Stimulated activated CD4-positive, alpha-beta T cell treated with anti-CD3 and anti-CD28 coated beads, Interleukin-12 subunit alpha, Interleukin-12 subunit beta, amount 100 ng/mL, for 48 hours (primary cell): ENCODE results near the gene COL16A1.

ENCODE experiments used
- DNase-seq, 3 donors: peaks; one replicate each; pipeline ENCODE4 v3.0.0-alpha.2; 2020; ENCODE audit warnings: low read depth in 2 of 3, low spot score in 1 of 3

Gene COL16A1

DNA sequence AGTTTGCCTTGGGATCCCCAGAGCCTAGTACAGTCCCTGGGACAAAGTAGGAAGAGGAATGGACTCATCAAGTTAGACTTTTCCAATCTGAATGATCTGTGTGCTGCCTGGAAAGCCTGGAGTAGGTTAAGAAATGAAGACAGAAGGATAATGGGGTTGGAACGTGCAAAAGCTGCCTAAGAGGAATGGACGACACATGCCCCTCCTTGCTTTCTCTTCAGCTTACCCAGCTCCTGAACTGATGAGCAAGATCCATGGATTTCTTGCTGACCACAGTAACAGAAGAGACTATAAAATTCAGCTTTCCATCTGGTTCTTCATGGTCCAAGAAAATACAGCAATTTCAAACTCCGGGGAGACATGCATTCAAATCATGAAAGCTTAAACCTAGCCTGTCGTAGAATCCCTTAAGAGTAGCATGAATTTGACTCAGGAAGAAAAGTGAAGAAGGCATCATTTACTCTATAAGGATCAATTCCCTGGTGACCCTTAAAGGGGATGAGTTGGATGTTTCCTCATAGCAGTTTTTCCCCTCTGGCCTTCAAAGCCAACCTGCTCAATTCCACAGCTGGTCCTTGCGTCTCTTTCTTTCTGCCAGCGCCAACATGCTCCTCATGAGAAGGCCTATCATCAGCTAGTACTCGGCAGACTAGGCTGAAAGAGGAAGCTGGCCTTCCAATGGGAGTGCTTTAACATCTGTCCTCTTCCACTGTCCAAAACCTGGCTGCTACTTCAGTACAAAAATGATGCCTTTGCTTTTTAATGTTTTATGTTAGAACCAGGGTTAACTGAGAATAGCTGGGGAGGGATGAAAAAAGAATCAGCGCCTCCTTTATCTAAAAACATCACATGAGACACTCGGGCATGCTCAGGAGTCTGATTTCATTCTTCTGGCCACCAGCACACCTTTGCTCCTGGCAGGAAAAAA, 53.4 kb downstream of the COL16A1 start:
- no peak for DNase-seq

DNA sequence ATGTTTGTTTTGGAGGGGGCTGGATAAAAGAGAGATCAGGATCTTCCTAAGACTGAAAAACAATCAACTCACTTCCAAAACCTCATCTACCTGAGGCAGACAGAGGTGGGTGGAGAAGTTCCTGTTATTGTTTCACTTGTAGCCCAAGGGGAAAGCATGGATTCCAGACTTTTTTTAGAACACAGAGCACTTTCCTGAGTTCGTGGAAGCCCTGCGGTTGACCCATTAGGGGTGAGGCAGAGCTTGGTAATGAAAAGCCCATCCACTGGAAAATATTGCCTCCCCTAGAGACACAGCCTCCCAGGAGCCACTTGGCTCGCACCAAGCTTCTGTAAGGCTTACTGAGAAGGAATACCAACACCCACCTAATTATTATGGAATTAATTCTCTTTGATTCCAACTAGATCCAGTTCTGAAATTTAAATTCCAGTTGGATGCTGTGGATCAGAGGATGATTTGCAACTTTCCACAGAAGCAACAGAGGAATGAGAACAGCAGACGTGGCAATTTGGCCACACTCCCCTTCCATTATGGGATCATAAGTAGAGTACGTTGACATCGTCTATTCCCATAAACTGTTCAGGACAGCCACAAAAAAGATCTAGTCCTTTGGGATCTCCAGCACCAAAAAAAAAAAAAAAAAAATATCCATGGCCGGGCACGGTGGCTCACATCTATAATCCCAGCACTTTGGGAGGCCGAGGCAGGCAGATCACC, 55.0 kb downstream of the COL16A1 start:
- no peak for DNase-seq

DNA sequence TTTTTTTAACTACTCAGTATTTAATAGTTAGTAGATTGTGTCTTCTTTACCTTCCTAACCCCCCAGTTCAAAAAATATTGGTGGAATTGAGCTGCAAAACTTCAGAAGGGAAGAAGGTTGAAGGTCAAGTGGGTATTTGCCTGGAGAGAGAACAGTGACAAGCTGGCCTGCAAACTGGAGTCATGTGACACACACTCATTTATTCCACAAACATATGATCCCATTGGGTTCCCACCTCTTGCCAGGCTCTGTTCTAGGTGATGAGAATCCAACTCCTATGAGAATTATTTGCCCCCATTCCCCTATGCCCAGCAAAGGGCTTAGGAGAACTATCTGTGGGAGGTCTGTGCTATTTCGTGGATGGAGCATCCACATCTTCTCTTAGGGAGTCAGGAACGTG, 55.6 kb downstream of the COL16A1 start:
- DNase-seq = no peak

DNA sequence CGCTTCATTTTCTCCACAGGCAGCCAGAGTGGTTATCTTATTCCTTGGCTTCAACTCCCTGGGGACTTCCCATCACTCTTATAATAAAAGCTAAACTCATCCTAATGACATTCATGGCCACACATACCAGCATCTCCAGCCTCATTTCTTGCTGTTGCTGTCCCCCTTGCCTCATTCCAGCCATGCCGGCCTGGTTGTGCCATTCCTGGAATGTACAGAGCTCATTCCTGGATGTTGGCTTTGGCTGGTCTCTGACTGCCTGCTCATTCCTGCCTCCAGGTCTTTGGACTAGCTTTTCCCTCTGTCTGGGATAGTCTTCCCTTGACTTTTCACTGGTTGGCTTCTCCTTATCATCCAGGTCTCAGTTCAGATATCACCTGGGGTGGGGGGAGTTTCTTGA, 56.7 kb downstream of the COL16A1 start:
- no peak for DNase-seq

DNA sequence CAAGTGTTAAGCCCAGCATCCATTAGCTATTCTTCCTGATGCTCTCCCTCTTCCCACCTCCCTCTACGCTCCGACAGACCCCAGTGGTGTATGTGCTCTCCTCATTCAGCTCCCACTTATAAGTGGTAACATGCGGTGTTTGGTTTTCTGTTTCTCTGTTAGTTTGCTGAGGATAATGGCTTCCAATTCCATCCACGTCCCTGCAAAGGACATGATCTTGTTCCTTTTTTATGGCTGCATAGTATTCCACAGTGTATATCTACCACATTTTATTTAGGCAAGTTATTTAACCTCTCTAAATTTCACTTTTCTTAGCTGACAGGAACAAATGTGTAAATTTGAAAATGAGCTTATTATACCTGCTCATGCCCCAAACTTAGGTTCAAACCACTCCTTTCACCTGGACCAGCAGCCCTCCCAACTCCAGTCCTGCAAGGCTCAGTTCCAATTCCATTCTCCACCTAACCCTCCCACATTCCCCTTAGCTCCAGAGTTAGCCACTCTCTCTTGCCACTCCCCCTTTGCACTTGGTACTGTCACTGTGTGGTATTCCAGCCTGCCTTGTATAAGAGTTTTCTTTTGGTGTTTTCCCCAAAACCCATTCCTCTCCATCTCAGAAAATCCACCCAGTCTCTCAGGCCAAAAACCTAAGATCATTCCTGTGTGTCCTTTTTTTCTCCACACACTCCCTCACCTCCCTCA, 57.4 kb downstream of the COL16A1 start:
- DNase-seq = no peak

DNA sequence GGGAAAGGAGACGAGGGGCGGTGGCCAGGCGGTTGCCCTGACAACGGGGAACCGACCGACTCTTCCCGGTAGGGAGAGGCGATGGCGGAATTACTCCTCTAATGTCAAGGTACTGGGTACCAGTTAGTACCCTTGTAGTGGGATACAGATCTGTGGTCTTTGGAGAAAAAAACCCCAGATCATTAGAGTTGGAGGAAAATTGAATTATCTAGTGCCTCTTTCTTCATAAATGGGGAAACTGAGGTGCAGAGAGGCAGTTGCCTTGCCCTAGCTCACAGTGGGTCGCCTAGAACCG, 58.6 kb downstream of the COL16A1 start:
- no peak for DNase-seq

DNA sequence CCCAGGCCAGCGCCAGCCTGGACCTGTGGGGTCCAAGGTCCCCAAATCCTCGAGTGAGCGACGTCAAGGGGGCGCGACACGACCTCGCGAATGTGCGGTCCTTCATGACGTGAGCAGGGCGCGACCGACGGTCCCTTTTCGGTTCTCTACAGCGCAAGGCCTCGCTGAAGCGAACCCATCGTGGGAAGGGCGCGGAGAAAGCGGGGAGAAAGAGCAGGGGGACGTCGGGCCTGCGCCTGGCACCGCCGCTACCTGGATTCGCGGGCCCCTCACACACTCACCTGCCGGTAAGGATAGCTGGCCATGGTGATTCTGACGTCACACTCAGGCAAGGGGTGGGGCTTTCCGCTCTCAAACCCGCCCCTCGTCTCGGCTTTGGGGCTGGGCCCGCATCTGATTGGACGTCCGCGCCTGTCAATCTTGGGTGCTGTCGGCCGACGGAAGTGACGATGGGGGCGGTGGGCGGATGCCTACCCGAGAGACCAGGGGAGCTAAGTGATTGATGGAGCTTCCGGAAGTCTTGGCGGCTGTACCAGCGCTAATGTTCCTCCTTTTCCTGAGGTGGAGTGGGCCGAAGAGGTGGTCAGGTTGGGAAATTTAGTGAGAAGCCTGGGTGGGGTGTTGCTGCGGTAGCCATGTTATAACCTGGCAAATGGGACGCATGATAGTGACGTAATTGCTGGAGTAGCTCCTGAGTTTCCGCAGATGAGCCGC, 59.1 kb downstream of the COL16A1 start, which contains the start of gene PEF1:
TSS of gene PEF1 (minus strand) at position 317 of the 714 bp plus-strand sequence. CDS start at position 305, 12 bp downstream.
- DNase-seq = peak; percentile 98 to 99 (median 98)

DNA sequence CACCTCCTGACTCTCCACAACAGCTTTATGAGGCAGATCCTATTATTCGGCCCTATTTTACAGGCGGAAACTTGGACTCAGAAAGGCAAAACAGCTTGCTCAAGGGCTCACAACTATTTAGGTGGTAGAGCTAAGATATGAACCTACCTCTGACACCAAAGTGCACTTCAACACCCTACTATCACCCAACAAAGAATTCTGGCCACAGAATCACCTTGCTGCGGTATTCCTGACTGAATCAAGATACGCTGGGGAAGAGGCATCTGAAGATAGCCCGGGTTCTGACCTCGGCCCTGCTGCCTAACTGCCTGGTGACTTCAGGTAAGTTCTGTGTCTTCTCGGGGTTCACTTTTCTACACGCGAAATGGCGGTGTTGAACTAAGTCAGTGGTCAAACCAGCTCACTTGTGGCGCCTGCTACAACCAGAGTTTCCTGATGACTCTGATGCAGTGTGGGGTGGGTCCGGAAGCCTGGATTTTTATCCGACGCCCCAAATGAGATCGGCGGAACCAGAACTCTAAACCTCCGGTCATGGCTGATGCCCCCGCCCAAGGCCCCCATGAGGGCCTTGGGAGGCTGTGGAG, 59.7 kb downstream of the COL16A1 start:
- DNase-seq = no peak

DNA sequence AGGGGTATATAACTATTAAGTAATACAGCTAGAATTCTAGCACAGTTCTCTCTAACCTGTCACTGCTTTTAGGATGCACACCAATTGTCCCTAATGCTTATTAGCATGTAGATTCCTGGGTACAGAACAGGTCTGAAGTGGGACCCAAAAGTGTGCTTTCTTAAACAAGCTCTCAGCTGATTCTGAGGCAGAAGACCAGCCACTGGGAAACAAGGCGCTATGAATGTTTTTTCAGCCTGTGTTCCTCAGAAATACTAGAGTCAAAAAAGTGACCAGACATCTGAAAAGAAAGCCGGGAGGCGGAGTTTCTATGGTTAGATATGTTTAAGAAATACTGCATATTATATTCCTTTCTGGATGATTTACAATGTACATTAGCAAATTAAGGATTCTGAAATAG, 60.9 kb downstream of the COL16A1 start:
- DNase-seq = no peak

DNA sequence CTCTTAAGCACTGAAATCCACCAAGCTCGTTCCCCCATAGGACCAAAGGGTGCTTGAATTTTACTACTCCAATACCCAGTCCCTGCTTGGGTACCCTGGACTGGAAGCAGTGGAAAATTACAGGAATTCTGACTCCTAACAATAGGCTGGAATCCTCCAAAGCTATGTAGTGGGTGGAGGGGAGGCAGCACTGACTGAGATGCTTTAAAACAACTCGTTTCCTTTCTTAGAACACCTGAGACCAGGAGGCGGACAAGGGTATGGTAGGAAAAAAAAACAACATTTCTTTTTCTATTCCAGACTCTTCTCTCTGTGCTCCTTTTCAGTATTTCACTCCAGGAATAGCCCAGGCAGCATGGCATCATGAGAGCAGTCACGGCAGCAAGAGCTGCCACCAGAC, 61.5 kb downstream of the COL16A1 start:
- DNase-seq = no peak

DNA sequence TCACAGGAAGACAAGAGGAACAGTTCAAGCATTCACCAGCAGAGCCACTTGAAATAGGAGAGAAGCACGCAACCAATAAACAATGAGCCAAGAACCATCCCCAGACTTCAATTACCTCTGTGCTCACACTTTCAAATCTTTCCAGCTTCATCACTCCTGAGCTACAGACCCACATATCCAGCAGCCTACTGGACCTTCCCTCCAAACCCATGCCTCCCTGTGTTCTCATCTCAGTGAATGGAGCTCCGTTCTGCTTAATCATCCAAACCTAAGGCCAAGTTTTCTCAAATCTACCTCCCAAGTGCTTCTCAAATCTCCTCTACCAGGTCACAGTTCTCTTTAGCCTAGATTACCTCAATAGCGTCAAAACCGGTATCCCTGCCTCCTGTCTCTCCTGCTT, 62.9 kb downstream of the COL16A1 start:
- DNase-seq = no peak

DNA sequence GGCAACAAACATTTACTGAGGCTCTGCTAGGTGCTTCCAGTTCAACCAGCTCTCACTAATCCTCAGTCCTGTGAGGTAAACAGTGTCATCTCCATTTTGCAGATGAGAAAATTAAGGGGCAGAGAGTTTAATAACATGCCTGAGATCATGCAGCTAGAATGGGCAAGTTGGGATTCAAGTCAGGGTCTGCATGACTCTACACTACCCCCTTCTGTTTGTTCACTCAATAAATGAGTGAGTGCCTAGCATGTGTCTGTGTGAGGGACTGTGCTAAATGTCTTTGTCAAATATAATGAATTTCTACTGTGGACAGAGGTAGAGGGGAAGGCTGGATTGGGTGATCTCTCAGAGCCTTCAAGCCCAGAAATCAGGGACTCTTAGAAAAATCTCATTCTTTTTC, 63.6 kb downstream of the COL16A1 start:
- no peak for DNase-seq

DNA sequence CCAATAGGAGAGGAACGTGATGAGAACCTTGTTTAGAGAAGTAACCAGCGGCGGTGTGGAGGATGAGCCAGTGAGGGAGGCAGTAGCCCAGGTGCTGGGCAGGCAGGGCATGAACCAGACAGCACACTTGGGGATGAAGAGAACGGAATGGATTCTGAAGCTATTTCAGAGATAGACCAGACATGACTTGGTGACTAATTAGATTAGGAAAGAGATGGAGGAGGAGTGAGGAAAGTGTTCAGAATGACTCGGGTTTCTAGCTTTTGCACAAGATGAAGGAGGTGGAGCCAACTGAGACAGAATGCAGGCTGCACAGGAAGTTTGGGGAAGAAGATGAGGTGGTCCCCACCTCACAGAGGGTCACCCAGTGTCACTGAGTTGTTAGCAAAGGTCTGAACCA, 64.3 kb downstream of the COL16A1 start:
- no peak for DNase-seq

DNA sequence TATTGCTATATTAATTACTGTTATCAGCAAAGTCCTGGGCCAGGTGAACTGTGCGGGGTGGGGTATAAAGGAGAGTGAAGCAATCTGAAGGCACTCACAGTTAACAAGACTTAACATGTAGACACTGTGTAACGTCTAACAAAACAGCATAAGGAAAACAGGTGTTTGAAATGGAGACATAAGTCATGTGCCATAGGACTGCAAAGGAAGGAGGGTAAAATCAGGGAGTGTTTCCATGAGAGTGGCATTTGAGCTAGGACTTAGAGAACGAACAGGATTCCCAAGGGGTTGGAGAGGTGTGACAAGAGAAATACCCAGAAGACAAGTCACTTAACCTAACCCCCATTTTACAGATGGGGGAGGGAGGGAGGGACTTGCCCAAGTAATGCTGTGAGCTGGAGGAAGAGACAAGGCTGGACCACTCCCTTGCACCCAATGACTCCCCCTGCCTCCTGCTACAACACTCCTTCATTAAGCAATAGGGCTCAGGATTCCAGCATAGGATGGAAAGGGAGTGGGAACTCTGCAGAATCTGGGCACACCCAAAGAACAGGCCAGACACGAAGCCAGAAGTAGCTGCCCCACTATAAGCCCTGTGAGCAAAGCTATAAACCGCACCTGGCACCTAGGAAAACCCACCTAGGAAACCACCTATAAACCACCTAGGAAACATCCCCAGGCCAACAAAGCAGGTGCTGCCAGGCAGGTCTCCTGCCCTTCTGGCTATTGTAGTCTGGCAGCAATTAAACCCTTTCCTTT, 65.7 kb downstream of the COL16A1 start:
- no peak for DNase-seq

DNA sequence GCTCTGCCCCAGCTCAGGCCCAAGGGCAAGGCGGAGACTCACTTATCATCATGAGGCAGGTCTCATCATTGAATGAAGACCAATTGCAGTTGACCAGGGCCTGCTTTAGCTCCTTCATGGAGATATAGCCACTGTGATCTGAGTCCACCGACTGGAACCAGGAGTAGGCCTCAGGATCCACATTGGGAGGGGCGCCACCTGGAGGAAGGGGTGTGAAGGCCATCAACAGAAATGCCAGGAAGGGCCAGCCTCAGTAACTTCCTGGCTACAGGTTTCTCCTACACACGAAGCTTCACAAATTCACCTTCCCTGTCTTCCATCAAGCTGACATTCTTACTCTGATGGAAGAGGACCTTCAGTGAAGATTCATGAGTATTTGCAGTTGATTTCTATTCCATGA, 70.7 kb downstream of the COL16A1 start:
- DNase-seq = peak in 2 of 3 donors; percentile 14 to 23

DNA sequence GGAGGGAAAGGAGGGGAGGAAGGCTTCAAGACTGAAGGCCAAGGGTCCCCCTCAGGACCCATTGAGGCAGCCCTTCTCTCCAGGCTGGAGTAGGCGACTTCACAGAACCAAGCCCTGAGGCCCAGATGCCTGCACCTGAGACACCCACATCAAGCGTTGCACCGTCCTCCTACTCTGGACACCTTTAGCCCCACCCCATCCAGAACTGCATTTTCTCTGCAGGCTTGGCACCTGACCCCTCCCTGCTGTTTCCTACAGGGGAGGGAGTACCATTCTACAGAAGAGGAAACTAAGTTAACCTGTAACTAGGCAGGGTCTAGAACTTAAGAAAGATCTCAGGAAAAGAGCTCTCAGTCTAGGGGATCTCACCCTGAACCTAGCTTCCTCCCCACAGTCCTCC, 71.2 kb downstream of the COL16A1 start:
- no peak for DNase-seq

DNA sequence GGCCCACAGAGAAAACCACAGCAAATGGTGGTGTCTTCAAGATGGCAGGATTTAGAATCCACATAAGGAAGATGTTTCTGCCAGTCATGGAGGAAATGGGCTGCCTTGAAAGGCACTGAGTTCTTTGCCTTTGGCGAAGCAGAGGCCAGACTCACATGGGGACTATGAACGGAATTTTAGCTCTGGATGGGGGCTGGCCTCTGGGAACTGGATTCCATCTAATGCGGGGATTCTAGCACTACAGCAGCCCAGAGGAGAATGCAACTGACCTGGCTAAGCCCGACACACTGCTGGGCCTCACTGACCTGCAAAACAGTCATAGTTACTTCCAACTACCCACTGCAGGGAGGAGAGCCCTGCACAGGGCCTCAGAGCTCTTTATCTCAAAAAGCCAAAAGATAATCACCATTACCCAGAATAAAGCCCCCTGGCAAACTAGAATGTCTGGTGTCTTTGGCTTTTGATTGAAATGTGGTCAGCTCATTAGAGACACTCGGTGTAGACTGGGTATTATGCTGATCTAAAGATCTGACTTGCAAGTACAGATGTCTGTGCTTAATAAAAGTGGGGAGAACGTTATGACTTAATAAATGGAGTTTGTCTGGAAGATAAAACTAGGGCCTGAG, 74.8 kb downstream of the COL16A1 start:
- DNase-seq = no peak

DNA sequence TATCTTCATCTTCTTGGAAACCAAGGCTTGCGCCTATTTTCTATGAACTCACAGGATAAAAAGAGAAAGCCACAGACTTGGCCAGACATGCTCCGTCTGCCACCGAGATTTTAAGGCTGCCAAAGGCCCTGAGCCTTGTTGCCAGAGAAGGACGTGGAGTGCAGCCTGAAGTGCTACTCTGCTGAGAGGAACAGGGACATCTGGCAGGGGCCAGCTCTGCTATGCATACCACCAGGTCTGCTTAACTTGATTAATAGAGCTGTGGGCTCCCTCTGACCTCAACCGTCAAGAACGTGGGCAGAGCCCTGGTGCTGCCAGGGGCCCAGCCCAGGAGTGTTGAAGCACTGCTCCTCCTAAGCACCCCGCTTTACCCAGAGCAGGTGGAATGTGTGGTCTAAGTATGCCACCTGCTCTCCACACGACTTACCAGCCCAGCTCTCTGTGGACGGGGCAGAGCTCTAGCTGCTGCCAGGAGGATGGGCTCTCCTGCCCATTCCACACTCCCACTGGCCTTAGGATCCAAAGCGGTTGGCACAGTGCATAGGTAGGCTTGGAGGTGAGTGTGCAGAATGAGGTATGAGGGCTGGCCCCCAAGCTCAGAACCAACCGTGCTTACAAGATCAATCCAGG, 75.8 kb downstream of the COL16A1 start:
- no peak for DNase-seq

DNA sequence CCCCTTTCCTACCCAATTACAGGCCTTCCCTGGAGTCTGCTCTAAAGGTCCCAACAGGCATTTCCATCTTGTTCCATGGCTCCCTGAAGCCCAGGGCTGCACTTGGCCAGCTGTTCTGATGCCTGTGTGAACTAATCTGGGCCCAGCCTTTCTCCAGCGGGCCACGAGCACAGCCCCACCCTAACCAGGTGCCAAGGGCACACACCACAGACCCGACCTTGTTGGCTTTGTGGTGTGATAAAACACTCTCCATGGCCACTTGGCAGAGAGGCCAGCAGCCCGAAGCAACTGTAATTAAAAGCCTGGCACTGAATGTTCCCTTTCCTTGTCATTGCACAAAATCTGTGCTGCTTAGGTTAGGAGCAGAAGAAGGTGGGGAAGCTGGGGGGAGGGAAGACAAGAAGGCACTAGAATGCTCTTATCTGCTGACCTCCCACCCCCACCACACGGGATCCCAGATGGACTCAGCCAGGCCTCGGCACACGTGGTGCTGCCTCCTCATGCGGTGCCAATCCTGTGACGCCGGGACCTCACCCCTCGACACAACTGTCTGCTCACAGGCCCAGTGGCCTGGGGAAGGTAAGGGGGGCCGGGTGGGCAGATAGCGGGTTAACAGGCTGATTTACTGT, 76.4 kb downstream of the COL16A1 start:
- no peak for DNase-seq
